HepG2 (cell line): Measurements from ENCODE around the gene CD4. TPM values are rescaled to one million over a fixed set of nuclear protein-coding genes. Genes with fewer than 3 reads are reported as not detected.
A peak's percentile ranks its signal among the peaks of the same experiment; 100 is the strongest.

Source experiments
- EED ChIP-seq: sonication (generic); formaldehyde crosslinking; IDR thresholded peaks from 2 replicates; pipeline ENCODE4 v1.5.0; 2020; ENCODE audit warnings: mild to moderate bottlenecking, missing genetic modification reagents
- FOXJ3 ChIP-seq: sonication (generic); formaldehyde crosslinking; IDR thresholded peaks from 2 replicates; pipeline ENCODE4 v1.4.0; 2020; ENCODE audit warnings: missing genetic modification reagents, mild to moderate bottlenecking, borderline replicate concordance
- HNRNPH1 ChIP-seq: fragments of 200-400 bp; formaldehyde crosslinking; optimal IDR thresholded peaks from 2 replicates; pipeline ENCODE3; 2017; ENCODE audit warnings: mild to moderate bottlenecking, low read depth, low read length
- MBNL3 ChIP-seq: fragments of 250-450 bp; sonication (Bioruptor Pico); conservative IDR thresholded peaks from 2 replicates; pipeline ENCODE4 v1.8.0; 2022; ENCODE audit warnings: mild to moderate bottlenecking, inconsistent platforms
- MTERF4 ChIP-seq: sonication (generic); formaldehyde crosslinking; IDR thresholded peaks from 2 replicates; pipeline ENCODE4 v1.8.0; 2023; ENCODE audit warnings: mild to moderate bottlenecking, missing genetic modification reagents
- MTF2 ChIP-seq: sonication (generic); formaldehyde crosslinking; IDR thresholded peaks from 2 replicates; pipeline ENCODE4 v1.5.0; 2020; ENCODE audit warnings: missing genetic modification reagents, borderline replicate concordance
- NFYB ChIP-seq: sonication (generic); formaldehyde crosslinking; IDR thresholded peaks from 2 replicates; pipeline ENCODE4 v1.4.0; 2020; ENCODE audit warnings: missing genetic modification reagents
- NR2F6 ChIP-seq, 2 experiments: IDR thresholded peaks; 2 replicates each; pipeline ENCODE4 v1.6.1; 2016; ENCODE audit warnings: antibody characterized with exemption in 1 of 2, mild to moderate bottlenecking in 1 of 2
- PREB ChIP-seq: sonication (generic); formaldehyde crosslinking; IDR thresholded peaks from 2 replicates; pipeline ENCODE4 v1.4.0; 2020; ENCODE audit warnings: missing genetic modification reagents
- RBAK ChIP-seq: sonication (generic); formaldehyde crosslinking; IDR thresholded peaks from 2 replicates; pipeline ENCODE4 v1.5.1; 2020; ENCODE audit warnings: mild to moderate bottlenecking, missing genetic modification reagents
- RFXAP ChIP-seq: sonication (generic); formaldehyde crosslinking; IDR thresholded peaks from 2 replicates; pipeline ENCODE4 v1.4.0; 2020; ENCODE audit warnings: missing genetic modification reagents, borderline replicate concordance
- SIN3B ChIP-seq: fragments of 150-350 bp; IDR thresholded peaks from 2 replicates; pipeline ENCODE4 v1.6.1; 2014; ENCODE audit warnings: low read length
- SIX1 ChIP-seq: sonication (generic); formaldehyde crosslinking; IDR thresholded peaks from 2 replicates; pipeline ENCODE4 v1.4.0; 2020; ENCODE audit warnings: missing genetic modification reagents, borderline replicate concordance
- SRSF1 ChIP-seq: fragments of 200-400 bp; formaldehyde crosslinking; optimal IDR thresholded peaks from 2 replicates; pipeline ENCODE3; 2017; ENCODE audit warnings: mild to moderate bottlenecking, low read depth, low read length, moderate library complexity
- U2AF2 ChIP-seq: fragments of 200-400 bp; formaldehyde crosslinking; IDR thresholded peaks from 2 replicates; pipeline ENCODE4 v1.6.1; 2017; ENCODE audit warnings: low read depth, mild to moderate bottlenecking, low read length
- ZNF383 ChIP-seq: sonication (generic); formaldehyde crosslinking; IDR thresholded peaks from 2 replicates; pipeline ENCODE4 v1.4.0; 2020; ENCODE audit warnings: missing genetic modification reagents, mild to moderate bottlenecking, borderline replicate concordance
- ZNF558 ChIP-seq: sonication (generic); formaldehyde crosslinking; IDR thresholded peaks from 2 replicates; pipeline ENCODE4 v1.9.0; 2022; ENCODE audit warnings: mild to moderate bottlenecking, missing genetic modification reagents, borderline replicate concordance
- ZNF629 ChIP-seq: sonication (generic); formaldehyde crosslinking; conservative IDR thresholded peaks from 2 replicates; pipeline ENCODE4 v1.5.0; 2020; ENCODE audit warnings: missing genetic modification reagents
- ZNF782 ChIP-seq: sonication (generic); formaldehyde crosslinking; IDR thresholded peaks from 2 replicates; pipeline ENCODE4 v1.4.0; 2020; ENCODE audit warnings: missing genetic modification reagents, mild to moderate bottlenecking, borderline replicate concordance
- ZNF883 ChIP-seq: sonication (generic); formaldehyde crosslinking; IDR thresholded peaks from 2 replicates; pipeline ENCODE4 v1.5.1; 2020; ENCODE audit warnings: mild to moderate bottlenecking, missing genetic modification reagents; ENCODE audit errors: not compliant biosample characterization
- polyA plus RNA-seq, 8 experiments: library from polyadenylated mRNA; depleted of rRNA in 3 of 8; stranded (reverse) in 7 of 8; unstranded in 1 of 8; fragments of >200 nt; fragmentation: Illumina TruSeq in 4 of 8; extraction: Trizol in 4 of 8; gene quantifications; 2 replicates each; pipeline versions ENCODE4 v1.2.1 to v1.2.3, GENCODE V29; 2011 to 2016; ENCODE audit warnings: low read depth in 4 of 8, missing spikeins in 1 of 8, mixed read lengths in 1 of 8; ENCODE audit not compliant: insufficient read depth in 1 of 8
- total RNA-seq, 5 experiments: library from RNA; depleted of rRNA; stranded (reverse); fragments of >200 nt; fragmentation: Illumina TruSeq; extraction: Trizol; gene quantifications; 2 replicates each; pipeline ENCODE4 v1.2.3, GENCODE V29; 2016; ENCODE audit warnings: low read depth in 1 of 5
- TF ChIP-seq, protein P1 (sequence below): sonication (generic); formaldehyde crosslinking; IDR thresholded peaks from 2 replicates; pipeline ENCODE4 v1.5.0; 2020; ENCODE audit warnings: missing genetic modification reagents
- TF ChIP-seq, protein P2 (sequence below): sonication (generic); formaldehyde crosslinking; IDR thresholded peaks from 2 replicates; pipeline ENCODE4 v1.5.1; 2020; ENCODE audit warnings: missing genetic modification reagents, mild to moderate bottlenecking, borderline replicate concordance

CD4 gene
- total and polyA plus RNA-seq, 2 of the 13 experiments (the other 11 are each of a cell fraction or from before 2014, with no cell fraction given): 0.07 to 0.95 TPM

GRCh38 chr12:6767353-6768319 is 21.7 kb upstream of the CD4 start (continued):
- TF ChIP-seq NFYB (CRISPR knock-in tag) (no peak), ZNF629 (CRISPR knock-in tag) (no peak), SIX1 (no peak), RBAK (CRISPR knock-in tag) (no peak), EED (CRISPR knock-in tag) (0 out of 2 replicates have a peak, but pooled peaks have one; percentile 49), ZNF782 (CRISPR knock-in tag) (no peak), ZNF558 (CRISPR knock-in tag) (no peak), PREB (CRISPR knock-in tag) (no peak), ZNF383 (CRISPR knock-in tag) (no peak), MBNL3 (CRISPR knock-in tag) (no peak), HNRNPH1 (no peak), U2AF2 (no peak), MTF2 (CRISPR knock-in tag) (no peak), FOXJ3 (CRISPR knock-in tag) (0 out of 2 replicates have a peak, but pooled peaks have one; percentile 27), SRSF1 (no peak), ZNF883 (CRISPR knock-in tag) (peak; percentile 35), RFXAP (CRISPR knock-in tag) (no peak), NR2F6 (IDR thresholded peaks at IDR 0.05) (peak; percentile 56), NR2F6 (CRISPR knock-in tag; IDR thresholded peaks at IDR 0.05) (0 out of 2 replicates have a peak, but pooled peaks have one; percentile 46), MTERF4 (0 out of 2 replicates have a peak, but pooled peaks have one; percentile 30), SIN3B (no peak)
- TF ChIP-seq, protein P1, sequence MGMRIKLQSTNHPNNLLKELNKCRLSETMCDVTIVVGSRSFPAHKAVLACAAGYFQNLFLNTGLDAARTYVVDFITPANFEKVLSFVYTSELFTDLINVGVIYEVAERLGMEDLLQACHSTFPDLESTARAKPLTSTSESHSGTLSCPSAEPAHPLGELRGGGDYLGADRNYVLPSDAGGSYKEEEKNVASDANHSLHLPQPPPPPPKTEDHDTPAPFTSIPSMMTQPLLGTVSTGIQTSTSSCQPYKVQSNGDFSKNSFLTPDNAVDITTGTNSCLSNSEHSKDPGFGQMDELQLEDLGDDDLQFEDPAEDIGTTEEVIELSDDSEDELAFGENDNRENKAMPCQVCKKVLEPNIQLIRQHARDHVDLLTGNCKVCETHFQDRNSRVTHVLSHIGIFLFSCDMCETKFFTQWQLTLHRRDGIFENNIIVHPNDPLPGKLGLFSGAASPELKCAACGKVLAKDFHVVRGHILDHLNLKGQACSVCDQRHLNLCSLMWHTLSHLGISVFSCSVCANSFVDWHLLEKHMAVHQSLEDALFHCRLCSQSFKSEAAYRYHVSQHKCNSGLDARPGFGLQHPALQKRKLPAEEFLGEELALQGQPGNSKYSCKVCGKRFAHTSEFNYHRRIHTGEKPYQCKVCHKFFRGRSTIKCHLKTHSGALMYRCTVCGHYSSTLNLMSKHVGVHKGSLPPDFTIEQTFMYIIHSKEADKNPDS (CRISPR knock-in tag): peak; percentile 36; the same call in 1 of the 2 replicates
- TF ChIP-seq, protein P2, sequence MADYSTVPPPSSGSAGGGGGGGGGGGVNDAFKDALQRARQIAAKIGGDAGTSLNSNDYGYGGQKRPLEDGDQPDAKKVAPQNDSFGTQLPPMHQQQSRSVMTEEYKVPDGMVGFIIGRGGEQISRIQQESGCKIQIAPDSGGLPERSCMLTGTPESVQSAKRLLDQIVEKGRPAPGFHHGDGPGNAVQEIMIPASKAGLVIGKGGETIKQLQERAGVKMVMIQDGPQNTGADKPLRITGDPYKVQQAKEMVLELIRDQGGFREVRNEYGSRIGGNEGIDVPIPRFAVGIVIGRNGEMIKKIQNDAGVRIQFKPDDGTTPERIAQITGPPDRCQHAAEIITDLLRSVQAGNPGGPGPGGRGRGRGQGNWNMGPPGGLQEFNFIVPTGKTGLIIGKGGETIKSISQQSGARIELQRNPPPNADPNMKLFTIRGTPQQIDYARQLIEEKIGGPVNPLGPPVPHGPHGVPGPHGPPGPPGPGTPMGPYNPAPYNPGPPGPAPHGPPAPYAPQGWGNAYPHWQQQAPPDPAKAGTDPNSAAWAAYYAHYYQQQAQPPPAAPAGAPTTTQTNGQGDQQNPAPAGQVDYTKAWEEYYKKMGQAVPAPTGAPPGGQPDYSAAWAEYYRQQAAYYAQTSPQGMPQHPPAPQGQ (CRISPR knock-in tag): no peak
